ENCODE data around the gene PHF2.

Gene PHF2

DNA sequence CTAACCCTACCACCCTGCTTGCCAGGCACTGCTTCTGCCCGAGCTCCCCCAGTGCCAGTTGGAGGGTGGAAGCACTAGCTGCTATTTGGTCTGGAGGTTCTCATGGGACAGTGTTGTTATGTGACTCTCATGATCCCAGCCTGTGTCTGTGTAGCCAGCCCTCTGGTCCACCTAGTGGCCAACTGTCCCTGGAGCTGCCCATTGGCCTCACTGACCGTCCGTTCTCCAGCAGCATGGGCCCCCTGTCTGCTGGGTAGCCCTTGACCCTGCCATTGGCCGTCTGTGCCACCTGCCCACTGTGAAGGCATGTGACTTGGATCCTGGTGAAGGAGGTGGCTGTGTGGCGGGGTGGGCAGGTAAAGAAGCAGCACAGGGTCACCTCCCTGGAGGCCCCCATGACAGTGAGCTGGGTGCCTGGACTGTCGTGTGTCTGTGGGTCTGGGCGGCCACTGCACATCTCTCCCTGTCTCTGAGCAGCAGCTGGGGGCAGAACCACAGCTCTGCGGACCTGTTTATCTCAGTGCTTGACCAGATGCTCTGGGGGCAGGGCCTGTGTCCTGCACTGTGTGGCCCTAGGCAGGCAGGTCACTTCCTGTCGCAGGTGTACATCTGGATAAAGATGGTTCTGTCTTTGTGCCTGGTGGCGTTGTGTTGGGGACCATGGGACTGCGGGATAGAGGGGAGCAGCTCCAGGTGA is 11.4 kb downstream of the PHF2 start:
- no peak for DNase-seq

DNA sequence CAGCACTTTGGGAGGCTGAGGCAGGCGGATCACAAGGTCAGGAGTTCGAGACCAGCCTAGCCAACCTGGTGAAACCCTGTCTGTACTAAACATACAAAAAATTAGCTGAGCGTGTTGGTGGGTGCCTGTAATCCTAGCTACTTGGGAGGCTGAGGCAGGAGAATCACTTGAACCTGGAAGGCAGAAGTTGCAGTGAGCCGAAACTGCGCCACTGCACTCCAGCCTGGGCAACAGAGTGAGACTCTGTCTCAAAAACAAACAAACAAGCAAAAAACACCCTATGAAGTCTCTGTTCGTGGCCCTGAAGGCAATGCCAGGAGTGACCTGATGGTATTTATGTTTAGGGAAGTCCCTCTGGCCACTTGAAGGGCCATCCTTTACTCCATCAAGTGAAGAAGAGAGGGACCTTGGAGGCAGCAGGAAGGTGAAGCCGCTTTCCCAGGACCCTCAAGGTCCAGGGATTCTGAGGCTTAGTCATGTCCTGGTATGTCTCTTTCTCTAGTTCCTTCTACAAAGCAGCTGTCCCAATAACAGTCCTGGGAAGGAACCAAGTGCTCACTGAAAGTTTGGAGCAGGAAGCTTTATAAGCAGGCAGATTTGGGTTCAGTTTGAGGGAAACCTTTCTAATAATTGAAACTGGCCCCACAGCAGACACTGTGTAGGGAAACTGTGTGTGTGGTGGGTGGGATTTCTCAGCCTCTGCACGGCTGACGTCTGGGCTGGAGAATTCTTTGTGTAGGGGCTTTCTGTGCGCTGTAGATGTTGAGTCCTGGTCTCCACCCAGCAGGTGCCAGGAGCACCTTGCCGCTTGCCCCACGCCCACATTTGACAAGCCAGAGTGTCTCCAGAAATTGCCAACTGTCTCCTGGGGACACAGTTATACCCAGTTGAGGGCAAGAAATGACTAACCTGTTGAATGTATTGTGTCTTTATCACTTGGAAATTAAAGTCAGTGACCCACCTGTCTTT is 12.5 kb downstream of the PHF2 start:
- no peak for DNase-seq

DNA sequence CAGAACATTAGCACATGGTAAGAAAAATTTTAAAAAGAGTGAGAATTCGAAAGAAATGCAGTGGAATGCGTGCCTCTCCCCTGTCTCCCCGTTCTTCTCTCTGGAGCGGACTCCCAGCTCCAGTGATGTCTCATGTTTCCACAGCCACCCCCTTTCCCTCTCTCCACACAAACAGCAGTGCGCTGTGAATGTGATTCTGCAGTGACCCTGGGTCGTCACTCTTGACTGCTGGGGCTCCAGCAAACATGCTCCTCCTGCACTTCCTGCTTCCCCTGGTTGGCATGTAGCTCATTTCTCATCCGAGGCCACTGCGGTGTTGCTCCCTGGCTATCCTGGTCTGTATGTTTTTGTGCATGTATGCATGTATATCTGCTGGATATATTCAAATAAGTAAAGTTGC is 13.3 kb downstream of the PHF2 start:
- DNase-seq, result no peak

DNA sequence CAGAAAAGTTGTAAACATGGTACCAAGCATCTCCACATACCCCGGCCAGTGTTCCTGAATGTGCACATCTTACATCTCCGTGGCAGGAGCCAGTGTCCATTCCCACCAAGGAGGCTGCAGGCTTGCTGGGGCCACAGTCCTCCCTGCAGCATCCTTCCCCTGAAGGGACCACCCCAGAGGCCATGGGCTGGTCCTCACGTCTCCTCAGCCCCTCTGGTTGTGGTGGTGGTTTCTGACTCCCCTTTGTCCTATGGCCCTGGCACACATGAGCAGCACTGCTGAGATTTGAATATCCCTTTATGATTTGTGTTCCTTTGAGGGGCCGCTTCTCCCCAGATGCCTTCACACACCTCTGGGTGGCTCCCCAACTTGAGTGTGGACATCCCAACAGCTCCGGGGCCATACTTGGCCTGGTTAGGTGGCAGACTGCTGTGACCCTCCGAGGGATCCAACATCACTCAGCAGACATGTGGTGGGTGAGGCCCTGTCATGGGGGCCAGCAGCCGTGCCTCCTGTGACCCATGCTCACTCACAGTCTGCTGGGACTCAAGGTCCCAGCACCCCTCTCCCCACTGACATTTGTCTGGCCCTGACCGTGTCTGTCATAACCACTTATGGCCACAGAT is 14.3 kb downstream of the PHF2 start:
- DNase-seq, result no peak

DNA sequence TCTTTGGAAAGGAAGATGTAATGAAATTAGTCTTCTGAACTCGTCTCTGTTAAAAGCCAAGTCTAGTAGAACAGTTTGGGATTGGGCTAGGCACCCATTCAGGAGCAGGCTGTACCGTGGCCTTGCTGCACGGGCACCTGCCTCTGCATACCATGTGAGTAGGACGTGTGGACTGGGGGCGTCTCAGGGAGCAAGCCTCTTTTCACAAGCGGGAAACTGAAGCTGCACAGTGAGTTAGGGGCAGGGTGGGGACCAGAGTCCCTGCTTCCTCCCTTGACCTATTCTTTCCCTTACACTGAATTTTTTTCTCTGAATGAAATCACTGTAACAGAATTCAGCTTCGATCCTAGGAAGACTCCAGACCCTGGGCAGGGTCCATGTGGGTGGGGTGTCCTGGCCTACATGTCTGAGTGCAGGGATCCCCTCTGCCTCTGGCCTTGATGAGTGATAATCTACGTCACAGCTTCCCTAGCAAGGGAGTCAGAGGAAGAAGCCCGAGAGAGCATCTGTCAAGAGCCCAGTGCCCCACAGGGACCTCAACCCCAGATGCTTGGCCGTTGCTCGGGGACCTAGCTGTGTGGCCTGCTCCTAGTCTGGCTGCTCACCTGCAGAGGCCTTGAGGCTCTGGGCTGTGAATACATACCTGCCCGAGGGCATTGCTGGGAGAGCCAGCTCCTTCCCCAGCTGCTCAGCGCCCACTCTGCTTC is 15.1 kb downstream of the PHF2 start:
- no peak for DNase-seq

DNA sequence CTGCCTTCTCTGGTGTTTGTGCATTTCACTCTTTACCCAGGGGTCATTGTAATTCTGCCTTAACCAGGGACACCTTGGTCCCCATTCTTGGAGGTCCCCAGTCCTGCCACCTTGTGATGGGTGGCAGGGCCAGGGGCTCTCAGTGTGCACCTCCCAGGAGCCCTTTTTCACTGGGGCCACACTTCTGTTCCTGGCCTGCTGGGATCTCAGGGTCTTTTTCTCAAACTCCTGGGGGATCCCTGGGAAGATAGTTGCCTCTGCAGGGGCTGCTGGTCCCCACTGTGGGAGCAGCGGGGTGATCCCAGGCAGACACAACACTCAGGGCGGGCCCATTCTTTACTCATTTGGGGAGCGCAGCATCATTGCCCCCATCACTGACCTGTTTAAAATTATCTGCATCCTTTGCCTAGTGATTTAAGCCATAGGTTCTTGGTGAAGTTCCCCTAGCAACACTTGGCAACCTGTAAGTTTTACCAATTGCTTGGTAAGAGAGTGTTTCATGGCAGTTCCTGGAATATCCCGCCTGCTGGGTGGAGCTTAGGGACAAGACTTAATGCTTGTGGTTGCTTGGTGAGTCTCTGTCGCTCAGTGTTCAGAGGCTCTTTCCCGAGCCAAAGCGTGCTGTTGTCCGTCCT is 15.7 kb downstream of the PHF2 start:
- no peak for DNase-seq

DNA sequence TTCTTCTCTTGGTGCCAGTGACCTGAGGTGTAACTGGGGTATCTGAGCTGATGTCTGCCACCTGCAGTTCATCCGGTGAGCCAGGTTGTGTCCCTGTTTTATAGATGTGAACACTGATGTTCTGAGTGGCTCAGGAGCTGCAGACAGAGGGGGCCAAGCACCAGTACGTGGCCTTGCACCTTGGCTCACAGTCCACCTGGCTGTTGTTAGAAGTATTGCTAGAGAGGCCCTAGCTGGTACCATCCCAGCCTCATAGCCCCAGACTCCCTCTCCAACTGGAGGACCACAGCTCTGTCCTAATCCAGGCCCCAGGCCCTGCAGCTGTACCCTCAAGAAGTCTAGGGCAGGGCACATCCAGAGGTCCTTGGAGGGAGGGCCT is 16.2 kb downstream of the PHF2 start:
- no peak for DNase-seq

DNA sequence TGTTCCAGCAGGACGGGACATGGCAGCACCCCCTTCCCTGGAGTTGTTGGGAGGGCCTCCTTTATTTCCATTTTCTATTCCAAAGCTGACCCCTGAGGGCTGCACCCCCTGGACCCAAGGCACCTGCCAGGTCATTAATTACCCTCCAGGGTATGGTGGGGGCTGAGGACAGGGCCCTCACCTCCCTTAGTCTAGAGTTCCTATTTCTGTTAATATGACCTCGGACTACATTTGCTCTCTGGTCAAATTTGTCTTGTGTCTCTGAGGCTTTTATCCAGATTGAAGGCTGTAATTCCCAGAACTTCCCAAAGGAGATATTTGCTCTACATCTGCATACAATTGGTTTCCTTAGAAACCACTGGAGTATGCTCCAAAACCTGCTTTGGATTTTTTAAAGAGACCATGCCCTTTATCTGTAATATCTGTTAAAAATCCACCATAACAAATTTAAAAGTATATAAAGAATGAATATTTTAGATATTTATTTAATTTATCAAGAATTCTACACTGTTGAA is 16.8 kb downstream of the PHF2 start:
- DNase-seq, result no peak

DNA sequence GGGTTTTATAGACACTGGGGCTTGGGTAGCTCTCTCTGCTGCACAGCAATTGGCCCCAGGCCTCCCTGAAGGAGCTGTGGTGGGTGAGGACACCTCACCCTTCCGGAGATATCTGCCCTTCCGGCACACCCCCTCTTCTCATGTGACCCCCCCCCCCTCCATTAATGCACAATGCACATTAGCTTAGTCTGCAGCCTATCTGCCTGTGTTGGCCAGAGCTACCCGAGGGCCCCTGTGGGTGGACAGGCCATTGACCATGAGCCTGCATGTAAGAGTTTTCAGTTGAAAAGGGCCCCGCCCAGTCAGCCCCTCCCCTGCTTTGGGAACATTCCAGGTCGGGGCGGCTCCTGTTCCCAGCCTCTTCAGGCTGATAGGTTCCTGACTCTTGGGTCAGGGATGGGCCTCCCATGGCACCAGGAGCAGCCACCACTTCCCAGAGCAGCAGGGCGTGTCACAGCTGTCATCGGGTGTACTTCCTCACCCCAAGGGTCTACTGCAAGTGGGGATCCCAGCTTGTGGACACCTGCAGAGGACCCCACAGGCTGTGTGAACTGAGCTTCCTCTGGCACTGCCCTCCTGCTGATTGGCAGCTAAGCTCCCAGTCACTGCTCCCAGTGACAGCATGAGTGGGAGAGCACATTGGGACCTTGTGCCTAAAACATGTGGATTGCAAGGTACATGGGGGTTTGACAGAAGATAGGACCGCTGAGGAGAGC is 17.8 kb downstream of the PHF2 start:
- no peak for DNase-seq

DNA sequence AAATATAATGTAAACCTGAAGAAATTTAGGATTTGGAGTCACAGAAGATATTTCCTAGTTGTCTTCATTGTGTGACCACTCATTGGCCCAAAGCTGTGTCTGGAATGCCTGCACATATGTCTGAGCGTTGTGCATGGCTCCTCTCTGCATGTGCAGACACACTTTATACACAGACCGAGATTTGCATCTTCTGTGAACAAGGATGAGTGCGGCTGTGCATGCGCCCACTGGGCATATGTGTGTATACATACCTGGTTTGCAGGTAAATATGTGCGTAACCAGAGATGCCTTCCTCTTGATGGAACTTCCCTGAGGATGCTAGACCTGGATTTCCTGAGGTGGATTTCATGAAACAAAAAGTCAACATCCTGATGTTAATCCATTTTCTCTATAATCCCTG is 19.1 kb downstream of the PHF2 start:
- no peak for DNase-seq

DNA sequence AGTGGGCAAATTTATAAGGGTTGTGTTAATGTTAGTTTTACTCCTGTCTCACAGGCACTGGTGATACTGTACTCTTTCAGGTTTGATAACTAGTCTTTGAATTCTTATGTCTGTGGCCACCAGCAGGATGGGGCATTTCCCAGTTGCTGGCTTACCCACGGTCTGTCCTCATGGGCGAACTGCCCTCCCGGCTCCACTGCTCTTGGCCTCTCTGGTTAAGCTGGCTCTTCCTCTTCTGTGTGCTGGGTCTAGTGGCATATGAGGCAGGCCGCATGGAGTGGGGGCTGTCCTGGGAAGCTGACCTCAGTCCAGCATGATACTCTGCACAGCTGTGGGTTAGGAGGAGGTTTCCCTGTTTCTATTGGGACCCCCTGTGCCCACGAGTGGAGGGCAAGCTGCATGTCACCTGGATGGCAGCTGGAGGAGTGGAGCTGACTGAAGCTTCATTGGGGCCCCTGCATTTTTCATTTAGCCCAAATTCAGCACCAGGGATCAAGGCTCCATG is 19.5 kb downstream of the PHF2 start:
- DNase-seq, result no peak

DNA sequence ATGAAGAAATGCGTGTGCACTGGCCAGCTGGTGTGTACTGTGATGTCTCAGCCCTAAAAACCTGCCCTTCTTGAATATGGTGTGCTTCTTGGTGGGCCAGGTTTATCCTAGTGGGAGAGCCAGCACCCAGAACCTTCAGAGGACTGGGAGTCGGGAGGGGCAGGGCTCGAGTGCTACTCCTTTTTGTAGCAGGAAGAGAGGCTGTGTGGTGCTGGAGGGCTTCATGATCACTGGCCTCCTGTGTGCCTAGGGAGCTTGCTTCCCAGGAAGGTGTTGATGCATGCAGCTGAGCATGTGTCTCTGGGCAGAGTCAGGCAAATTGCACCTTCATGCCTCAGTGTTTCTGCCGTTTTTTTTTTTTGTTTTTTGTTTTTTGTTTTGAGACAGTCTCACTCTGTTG is 20.0 kb downstream of the PHF2 start:
- no peak for DNase-seq

DNA sequence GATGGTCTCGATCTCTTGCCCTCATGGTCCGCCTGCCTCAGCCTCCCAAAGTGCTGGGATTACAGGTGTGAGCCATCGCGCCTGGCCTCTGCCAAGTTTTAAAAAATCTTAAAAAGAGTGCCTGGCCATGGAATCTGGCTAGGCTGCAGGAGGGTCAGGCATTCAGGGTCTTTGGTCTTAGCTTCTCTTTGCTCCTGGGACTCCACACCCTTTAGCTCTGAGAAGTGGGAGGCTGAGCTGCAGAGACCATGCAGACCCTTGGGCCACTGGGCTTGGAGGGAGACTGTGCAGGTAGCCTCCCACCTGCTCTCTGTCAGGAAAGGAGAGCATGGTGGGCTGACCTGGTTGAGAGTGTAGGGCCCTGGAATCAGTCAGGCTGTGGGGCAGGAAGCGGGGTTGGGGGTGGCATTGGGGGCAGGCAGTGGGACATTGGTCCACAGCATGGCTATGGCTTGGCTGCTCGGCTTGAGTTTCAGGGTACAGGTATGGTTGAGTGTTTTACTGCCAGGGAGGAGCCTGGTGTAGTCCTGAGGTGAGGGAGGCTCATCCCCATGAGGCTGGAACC is 20.8 kb downstream of the PHF2 start:
- no peak for DNase-seq

DNA sequence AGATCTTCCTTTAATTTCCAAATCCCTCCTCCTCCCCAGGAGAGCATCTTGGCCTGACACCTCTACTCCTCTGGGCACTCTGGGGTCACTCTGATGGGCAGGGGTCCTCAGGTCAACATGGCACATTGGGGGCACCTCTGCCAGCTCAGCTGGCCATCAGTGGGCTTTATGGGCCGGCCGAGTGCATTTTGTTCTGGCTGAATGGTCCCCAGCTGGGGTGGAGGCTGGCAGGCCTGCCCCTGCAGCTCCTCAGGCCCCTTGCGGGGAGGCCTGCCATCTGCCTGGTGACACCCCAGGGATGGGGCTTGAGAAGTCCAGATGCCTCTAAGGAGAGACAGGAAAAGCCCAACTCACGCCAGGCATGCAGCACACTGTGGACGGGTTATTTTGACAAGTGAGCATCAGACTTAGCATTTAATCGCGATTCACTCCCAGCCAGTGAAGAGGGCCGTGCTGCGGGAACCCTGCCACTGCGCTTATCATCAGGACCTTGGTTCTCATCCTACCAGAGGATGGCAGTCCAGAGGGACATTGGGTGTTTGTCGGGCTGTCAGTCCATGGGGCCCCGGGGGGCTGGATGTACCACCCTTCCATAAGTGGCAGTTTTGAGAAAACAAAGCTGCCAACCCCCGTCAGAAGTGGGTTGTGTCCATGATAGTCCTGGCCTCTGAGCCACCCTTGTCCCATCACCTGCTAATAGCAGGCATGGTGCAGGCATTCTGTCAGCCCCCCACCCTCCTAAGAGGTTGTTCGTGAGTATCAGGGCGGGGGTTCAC is 21.7 kb downstream of the PHF2 start:
- no peak for DNase-seq

DNA sequence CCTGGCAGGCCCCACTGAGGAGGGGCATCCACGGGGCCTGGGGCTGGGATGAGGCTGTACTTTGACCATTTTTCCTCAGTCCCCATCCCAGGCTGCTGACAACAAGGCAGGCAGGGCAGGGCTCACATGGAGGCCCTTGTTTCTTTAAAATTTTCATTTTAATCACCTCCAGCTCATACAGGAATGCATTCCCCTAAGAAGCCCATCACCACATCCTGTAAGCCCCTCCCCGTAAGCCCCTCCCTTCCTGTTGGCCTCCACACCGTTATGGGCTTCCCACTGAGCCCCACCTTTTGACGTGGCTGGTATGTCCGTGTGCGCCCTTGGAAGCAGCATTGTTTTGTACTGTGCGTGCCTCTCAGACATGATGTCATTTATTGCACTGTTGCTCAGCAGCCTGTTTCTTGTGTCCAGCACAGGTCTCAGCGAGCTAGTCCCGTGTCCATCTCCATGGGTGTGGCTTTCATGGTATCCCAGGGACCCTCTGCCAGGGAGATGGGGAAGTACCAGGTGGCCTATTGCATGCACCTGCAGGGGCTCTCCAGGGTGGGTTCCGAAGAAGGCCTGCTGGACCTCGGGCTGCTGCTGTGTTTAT is 22.4 kb downstream of the PHF2 start:
- no peak for DNase-seq

DNA sequence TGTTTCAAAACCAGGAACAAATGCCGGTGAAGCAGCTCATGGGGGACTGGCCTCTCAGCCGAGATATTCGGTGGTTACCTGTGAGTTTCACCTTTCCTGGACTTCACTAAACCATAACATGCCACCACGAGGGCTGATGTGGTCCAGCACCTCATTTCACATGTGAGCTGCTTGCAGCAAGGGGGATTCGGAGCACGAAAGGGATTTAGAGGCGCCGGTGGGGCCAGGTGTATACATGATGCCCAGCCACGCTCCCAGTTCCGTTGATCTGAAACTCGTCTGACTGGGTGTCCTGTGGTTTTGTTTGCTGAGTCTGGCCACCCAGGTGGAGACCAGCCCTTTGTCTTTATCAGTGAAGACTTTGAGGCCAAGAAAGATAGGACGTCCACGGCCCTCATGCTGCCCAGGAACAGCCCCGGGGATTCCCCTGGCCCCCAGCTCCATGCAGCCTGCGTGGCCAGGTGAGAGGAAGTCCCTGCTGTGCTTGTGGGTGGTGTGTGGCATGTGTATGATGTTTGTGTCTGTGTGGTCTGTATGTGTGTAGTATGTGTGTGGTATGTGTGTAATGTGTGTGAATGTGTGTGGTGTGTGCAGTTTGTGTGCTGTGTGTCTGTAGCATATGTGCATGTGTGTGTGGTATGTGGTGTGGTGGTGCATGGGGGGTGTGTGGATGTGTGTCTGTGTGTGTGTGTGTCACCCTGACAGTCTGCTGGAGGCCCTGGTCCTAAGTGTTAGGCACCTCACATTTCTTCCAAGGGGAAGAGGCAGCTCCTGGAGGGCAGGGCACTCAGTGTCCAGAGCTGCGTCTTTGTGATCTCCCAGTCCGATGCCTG is 23.4 kb downstream of the PHF2 start:
- DNase-seq, result no peak

DNA sequence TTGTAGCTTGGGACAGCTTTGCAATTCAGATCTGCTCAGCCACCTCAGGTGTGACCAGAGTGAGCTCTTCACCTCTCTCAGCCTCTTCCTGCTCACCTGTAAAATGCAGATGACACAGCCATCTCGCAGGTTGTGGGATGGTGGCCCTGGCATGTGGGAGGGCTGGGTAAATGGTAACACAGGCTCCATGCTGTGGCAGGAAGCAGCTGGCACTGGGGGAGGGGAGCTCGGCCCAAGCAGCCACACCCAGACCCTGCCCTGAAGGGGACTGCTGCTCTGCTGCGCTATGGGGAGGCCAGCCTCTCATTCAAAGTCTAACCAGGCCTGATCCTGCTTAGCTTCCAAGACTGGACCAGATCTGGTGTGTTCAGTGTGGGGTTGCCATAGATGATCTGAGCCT is 24.1 kb downstream of the PHF2 start:
- DNase-seq, result no peak

DNA sequence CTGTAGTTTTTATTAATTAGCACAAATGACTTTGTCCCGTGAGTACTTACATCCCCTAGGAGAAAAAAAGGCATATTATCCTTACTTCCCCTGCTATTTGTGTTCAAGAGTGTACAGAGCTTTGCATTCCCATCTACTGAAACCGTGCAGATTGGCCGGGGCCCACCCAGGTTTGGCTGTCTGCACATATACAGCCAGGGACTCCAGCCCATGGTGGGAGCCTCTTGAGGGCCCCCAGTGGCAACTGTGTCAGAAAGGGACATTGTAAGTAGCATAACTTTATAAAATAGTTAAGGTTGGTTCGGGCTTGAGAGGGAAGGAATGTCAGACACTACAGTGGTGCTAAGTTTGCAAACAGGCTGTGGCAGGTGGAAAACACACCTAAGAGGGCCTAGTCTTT is 24.7 kb downstream of the PHF2 start:
- no peak for DNase-seq

DNA sequence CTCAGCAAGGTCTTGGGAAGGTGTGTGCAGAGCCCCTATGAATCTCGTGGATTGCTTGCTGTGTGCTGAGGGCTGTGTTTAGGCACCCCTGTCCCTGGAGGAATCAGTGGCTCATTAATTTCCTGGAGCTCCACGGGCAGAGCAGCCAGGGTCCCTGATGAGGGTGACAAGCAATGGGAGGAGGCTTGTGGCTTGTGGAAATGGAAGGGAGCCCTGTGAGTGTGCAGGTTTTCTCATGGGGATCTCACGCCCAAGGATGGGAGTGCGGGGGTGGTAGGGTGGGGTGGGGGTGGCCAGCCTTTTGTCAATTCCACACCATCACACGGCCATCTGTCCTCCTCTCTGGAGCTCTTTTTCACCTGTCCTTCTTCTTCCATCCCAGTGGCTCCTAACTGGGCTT is 25.3 kb downstream of the PHF2 start:
- DNase-seq, result no peak
